ENCODE measurements around the gene ACIN1. TPM values are rescaled to one million over a fixed set of nuclear protein-coding genes. Genes with fewer than 3 reads are reported as not detected.

ACIN1 gene
- total and polyA plus RNA-seq, 2 of the 8 experiments (the other 6 are each of a cell fraction or from before 2014, with no cell fraction given) = 132 to 233 TPM

GRCh38 chr14:23033251-23033727 lies 61.6 kb downstream of the ACIN1 start:
- Histone ChIP-seq H3K36me3 (ENCODE audit: control insufficient read depth in 2 of 4, insufficient read depth in 4 of 4, low read length in 3 of 4) (peaks cover 5 to 46% (median 34%) of the 10 kb centered on the region in 4 experiments), H3K23ac (ENCODE audit: insufficient read length) (no peak overlapping the region), H3K4me1 (replicated peaks in 1 of 4; ENCODE audit: control insufficient read depth in 3 of 4, insufficient read depth in 4 of 4, low read length in 3 of 4) (peaks cover 0 to 3% (median 1%) of the 10 kb centered on the region in 4 experiments; a peak in 2 of 7 replicates), H3K9ac (replicated peaks in 1 of 4; ENCODE audit: extremely low read depth in 1 of 4, low read depth in 3 of 4, low read length in 3 of 4) (peak overlapping the region in 2 of 4 experiments; percentile 13 to 16; a peak in 2 of 7 replicates), H2AK5ac (ENCODE audit: low read depth, low read length) (no peak overlapping the region), H3K18ac (ENCODE audit: extremely low read depth, low read length) (no peak overlapping the region), H3K27me3 (replicated peaks in 1 of 4; ENCODE audit: control insufficient read depth in 3 of 4, extremely low read depth in 1 of 4, insufficient read depth in 3 of 4, low read length in 3 of 4) (no peaks in the 10 kb centered on the region), H2BK20ac (ENCODE audit: low read length) (no peak overlapping the region), H2BK120ac (replicated peaks; ENCODE audit: low read depth, low read length) (no peak overlapping the region), H2AFZ (ENCODE audit: low read length) (no peak overlapping the region), H2BK12ac (ENCODE audit: low read depth, low read length) (no peak overlapping the region), H3K14ac (ENCODE audit: insufficient read length) (no peak overlapping the region), H4K91ac (replicated peaks; ENCODE audit: insufficient read length, low read length) (no peak overlapping the region), H3K56ac (replicated peaks; ENCODE audit: insufficient read length, low read depth, low read length) (no peak overlapping the region), H3K4me2 (ENCODE audit: insufficient read depth in 1 of 2, low read depth in 2 of 2, low read length in 2 of 2) (peak overlapping the region; percentile 75 to 78; a peak in 3 of 4 replicates), H3K27ac (ENCODE audit: low read depth, low read length) (no peak overlapping the region), H2BK5ac (ENCODE audit: low read depth, low read length) (no peak overlapping the region), H3K9me3 (ENCODE audit: insufficient read depth in 2 of 2, low read depth in 1 of 2, low read length in 1 of 2) (no peaks in the 10 kb centered on the region), H3K23me2 (ENCODE audit: low read depth, low read length) (peaks cover 3% of the 10 kb centered on the region), H3K4ac (replicated peaks; ENCODE audit: insufficient read length, low read depth, low read length) (no peak overlapping the region), H2BK15ac (ENCODE audit: low read length) (no peak overlapping the region), H4K20me1 (replicated peaks in 1 of 2; ENCODE audit: control insufficient read depth in 1 of 2, insufficient read depth in 2 of 2, low read length in 2 of 2) (peaks cover 2 to 3% of the 10 kb centered on the region in 2 experiments), H3K4me3 (ENCODE audit: extremely low read depth in 1 of 4, insufficient read depth in 2 of 4, low read depth in 3 of 4, low read length in 4 of 4) (peak overlapping the region; percentile 79 to 95 (median 88); a peak in 6 of 8 replicates), H4K8ac (ENCODE audit: extremely low read depth, insufficient read depth, low read length) (no peak overlapping the region), H3K79me2 (ENCODE audit: control insufficient read depth in 1 of 2, insufficient read depth in 2 of 2, low read length in 2 of 2) (peaks cover 0 to 28% of the 10 kb centered on the region in 2 experiments; a peak in 3 of 4 replicates), H3K79me1 (ENCODE audit: low read depth, low read length) (peaks cover 5% of the 10 kb centered on the region), H4K5ac (ENCODE audit: insufficient read length, low read depth, low read length) (no peak overlapping the region)
- no peak for DNase-seq (ENCODE audit: low read depth in 1 of 2, low spot score in 2 of 2)
- no peak for FAIRE-seq
- ChIA-PET CTCF (ENCODE audit: partially characterized antibody) (interaction anchor here (0.8 to 3.0 kb wide), 11 partner anchors 9 to 60 kb away, joined by 3 to 19 read pairs (median 4); partner anchors contain the start of genes AJUBA and PSMB11), POLR2A (ENCODE audit: partially characterized antibody) (interaction anchor here (1.3 to 8.3 kb wide), 12 partner anchors 13 to 103 kb away, joined by 3 to 94 read pairs (median 10); partner anchors contain the start of genes AJUBA, CDH24 and PRMT5)
- WGBS, 2 experiments (ENCODE audit: extremely low coverage in 1 of 2, insufficient coverage in 1 of 2, insufficient read length in 1 of 2, insufficient replicate concordance in 2 of 2, low coverage in 1 of 2, low lambda C conversion rate in 2 of 2, missing lambda C conversion rate in 1 of 2) = 98% methylated on average over 10 of the region's 10 CpGs; no CpG with 5 or more reads in 1 of the 2 experiments
- no peak for TF ChIP-seq TCF12 (IDR thresholded peaks at IDR 0.05; ENCODE audit: low read depth, low read length)
- no peak for TF ChIP-seq NANOG (IDR thresholded peaks at IDR 0.05; ENCODE audit: insufficient read depth, low read depth, low read length, poor library complexity, severe bottlenecking)
- no peak for TF ChIP-seq SIRT6 (IDR thresholded peaks at IDR 0.05; ENCODE audit: low read length)
- no peak for TF ChIP-seq CBX5 (IDR thresholded peaks at IDR 0.05; ENCODE audit: low read depth, low read length)
- TF ChIP-seq RAD21 (IDR thresholded peaks at IDR 0.05 in 1 of 2, conservative IDR thresholded peaks at IDR 0.05 in 1 of 2; ENCODE audit: low read depth in 2 of 2, low read length in 2 of 2) = no peak
- TF ChIP-seq SP2 (IDR thresholded peaks at IDR 0.05; ENCODE audit: low read length) = no peak
- no peak for TF ChIP-seq BCL11A (IDR thresholded peaks at IDR 0.05; ENCODE audit: low read depth in 2 of 2, low read length in 2 of 2)
- TF ChIP-seq POLR2AphosphoS5 (IDR thresholded peaks at IDR 0.05; ENCODE audit: low read depth, low read length) = no peak
- TF ChIP-seq SIN3A (conservative IDR thresholded peaks at IDR 0.05 in 1 of 2, IDR thresholded peaks at IDR 0.05 in 1 of 2; ENCODE audit: low read depth in 1 of 2, low read length in 2 of 2) = no peak
- TF ChIP-seq HDAC6 (IDR thresholded peaks at IDR 0.05; ENCODE audit: low read depth, low read length) = no peak
- TF ChIP-seq TEAD4 (IDR thresholded peaks at IDR 0.05; ENCODE audit: low read depth, low read length) = no peak
- no peak for TF ChIP-seq EGR1 (IDR thresholded peaks at IDR 0.05; ENCODE audit: borderline replicate concordance, low read depth, low read length)
